ENCODE measurements around the gene UGT2B10.
"Not testable (repeated sequence)": the region's sequence is repeated elsewhere in the genome, so short reads cannot be mapped to it uniquely, and the experiment has no call there.

The UGT2B10 gene

DNA sequence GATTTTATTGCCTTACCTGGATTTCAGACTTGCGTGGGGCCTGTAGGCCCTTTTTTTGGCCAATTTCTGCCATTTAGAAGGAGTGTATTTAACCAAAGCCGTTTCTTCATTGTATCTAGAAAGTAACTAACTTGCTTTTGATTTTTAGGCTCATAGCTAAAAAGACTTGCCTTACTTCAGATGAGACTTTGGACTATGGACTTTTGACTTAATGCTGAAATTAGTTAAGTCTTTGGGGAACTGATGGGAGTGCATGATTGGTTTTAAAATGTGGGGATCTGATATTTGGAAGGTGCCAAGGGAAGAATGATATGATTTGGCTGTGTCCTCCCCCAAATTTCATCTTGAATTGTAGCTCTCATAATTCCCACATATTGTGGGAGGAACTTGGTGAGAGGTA is 7.7 kb upstream of the UGT2B10 start:
- Histone ChIP-seq H3K9me3 (no peaks in the 10 kb centered on the region), H3K27me3 (no peaks in the 10 kb centered on the region), H3K36me3 (no peaks in the 10 kb centered on the region), H3K4me3 (ENCODE audit: low read depth, low read length) (no peak overlapping the region), H3K4me1 (no peaks in the 10 kb centered on the region)
- DNase-seq: no peak
- TF ChIP-seq, protein P1, sequence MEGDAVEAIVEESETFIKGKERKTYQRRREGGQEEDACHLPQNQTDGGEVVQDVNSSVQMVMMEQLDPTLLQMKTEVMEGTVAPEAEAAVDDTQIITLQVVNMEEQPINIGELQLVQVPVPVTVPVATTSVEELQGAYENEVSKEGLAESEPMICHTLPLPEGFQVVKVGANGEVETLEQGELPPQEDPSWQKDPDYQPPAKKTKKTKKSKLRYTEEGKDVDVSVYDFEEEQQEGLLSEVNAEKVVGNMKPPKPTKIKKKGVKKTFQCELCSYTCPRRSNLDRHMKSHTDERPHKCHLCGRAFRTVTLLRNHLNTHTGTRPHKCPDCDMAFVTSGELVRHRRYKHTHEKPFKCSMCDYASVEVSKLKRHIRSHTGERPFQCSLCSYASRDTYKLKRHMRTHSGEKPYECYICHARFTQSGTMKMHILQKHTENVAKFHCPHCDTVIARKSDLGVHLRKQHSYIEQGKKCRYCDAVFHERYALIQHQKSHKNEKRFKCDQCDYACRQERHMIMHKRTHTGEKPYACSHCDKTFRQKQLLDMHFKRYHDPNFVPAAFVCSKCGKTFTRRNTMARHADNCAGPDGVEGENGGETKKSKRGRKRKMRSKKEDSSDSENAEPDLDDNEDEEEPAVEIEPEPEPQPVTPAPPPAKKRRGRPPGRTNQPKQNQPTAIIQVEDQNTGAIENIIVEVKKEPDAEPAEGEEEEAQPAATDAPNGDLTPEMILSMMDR (IDR thresholded peaks at IDR 0.05; ENCODE audit: low read depth, low read length): no peak

DNA sequence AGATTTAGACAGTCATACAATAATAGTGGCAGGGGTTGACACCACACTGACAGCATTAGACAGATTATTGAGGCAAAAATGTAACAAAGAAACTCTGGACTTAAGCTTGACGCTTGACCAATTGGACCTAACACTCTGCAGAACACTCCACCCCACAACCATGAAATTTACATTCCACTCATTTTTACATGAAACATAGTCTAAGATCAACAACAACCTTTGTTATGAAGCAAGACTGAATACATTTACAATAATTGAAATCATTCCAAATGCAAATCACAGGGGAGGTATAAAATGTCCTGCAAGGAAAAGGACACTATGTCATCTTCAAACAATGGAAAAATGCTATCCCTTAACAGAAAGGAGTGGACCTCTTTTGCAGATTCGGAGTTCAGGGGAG is 4.9 kb upstream of the UGT2B10 start:
- H3K4me1 ChIP-seq: no peaks in the 10 kb centered on the region
- no peak overlapping the region for H3K4me3 ChIP-seq (ENCODE audit: low read depth, low read length)
- no peaks in the 10 kb centered on the region for H3K36me3 ChIP-seq
- TF ChIP-seq, protein P1 (IDR thresholded peaks at IDR 0.05; ENCODE audit: low read depth, low read length): no peak
- DNase-seq: no peak
- no peaks in the 10 kb centered on the region for H3K9me3 ChIP-seq
- no peaks in the 10 kb centered on the region for H3K27me3 ChIP-seq

DNA sequence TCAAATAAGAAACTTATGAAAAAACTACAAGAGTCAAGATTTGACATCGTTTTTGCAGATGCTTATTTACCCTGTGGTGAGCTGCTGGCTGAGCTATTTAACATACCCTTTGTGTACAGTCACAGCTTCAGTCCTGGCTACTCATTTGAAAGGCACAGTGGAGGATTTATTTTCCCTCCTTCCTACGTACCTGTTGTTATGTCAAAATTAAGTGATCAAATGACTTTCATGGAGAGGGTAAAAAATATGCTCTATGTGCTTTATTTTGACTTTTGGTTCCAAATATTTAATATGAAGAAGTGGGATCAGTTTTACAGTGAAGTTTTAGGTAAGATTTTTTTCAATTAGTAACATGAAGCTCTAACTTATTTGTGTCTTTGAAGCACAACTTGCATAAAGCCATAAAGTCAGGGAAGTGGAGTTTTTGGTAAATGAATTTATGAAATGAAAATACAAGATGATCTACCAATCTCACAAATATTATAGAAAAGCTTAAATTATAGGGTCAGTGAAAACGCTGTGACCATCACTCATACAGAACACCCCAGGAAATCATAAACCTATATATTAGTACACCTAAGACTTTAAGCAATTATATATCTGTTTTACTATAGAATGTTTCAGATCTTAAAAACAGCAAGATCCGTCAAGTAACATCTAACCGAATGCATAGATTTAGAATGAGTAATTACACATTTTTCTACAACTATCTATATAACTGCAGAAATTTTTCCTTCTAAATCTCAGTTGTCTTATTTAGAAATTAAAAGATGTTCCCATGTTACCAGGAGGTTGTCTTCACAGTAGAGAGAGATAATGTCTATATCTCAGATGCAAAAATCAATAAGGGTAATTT is 844 bp downstream of the UGT2B10 start:
- H3K4me3 ChIP-seq (ENCODE audit: low read depth, low read length); H3K4me1 ChIP-seq; DNase-seq; H3K27me3 ChIP-seq; H3K36me3 ChIP-seq; H3K9me3 ChIP-seq: not testable (repeated sequence)

DNA sequence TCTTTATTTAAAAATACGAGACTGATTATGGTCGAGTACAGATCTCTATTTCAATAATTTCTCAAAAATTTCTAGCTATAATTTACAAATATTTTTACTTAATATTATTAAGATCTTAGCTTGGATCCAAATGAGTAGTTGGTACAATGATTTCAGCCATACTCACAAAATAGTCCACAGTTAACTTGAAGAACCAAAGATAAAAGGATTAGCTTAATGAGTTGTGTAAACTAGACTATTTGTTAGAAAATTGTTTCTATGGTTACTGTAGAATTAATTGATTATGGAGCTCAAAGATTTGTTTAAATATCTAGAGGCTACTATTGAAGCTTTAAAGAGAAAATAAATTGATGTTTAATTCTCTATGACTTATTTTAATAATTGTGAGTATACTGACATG is 1.6 kb downstream of the UGT2B10 start:
- TF ChIP-seq, protein P1 (IDR thresholded peaks at IDR 0.05; ENCODE audit: low read depth, low read length): no peak
- H3K9me3 ChIP-seq: no peaks in the 10 kb centered on the region
- H3K36me3 ChIP-seq: no peaks in the 10 kb centered on the region

DNA sequence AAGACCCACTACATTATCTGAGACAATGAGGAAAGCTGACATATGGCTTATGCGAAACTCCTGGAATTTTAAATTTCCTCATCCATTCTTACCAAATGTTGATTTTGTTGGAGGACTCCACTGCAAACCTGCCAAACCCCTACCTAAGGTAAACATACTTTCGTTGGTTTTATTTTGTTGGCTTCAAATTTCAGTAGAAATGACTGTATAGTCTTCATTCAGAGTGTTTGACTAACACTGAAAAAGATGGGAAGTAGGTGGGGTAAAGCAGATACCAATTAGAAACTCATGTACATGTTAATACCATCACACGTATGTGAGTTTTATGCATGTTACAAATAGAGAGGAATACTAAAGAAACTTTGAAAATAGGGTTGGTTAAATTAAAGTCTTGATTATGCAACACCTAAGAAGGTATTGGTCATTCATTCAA is 2.3 kb downstream of the UGT2B10 start:
- DNase-seq; H3K27me3 ChIP-seq; H3K9me3 ChIP-seq; H3K4me1 ChIP-seq; H3K36me3 ChIP-seq; H3K4me3 ChIP-seq (ENCODE audit: low read depth, low read length): not testable (repeated sequence)

More for the DNA sequence above, 1.6 kb downstream of the UGT2B10 start:
- Histone ChIP-seq H3K4me1 (no peaks in the 10 kb centered on the region), H3K4me3 (ENCODE audit: low read depth, low read length) (no peak overlapping the region), H3K27me3 (no peaks in the 10 kb centered on the region)
- no peak for DNase-seq

DNA sequence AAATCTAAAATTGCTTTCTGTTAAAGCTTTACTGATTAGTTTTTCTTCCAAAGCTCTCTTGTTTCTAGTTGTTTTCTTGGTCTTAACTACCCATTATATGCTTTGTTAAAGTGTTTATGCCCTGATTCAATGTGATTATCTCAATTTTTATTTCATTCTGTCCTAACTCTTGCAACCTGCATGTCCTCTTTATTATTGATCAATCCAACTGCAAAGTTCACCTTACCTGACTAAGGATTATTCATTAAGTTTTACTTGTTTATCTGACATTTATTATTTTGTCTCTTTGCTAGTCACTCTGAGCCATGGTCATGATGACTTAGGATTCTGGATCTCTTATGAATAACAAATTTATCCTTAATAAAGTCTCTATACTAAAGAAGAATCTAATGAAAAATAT is 15.8 kb downstream of the UGT2B10 start:
- H3K36me3 ChIP-seq: no peaks in the 10 kb centered on the region
- H3K4me1 ChIP-seq: no peaks in the 10 kb centered on the region
- H3K9me3 ChIP-seq: no peaks in the 10 kb centered on the region
- TF ChIP-seq, protein P1 (IDR thresholded peaks at IDR 0.05; ENCODE audit: low read depth, low read length): no peak
- H3K4me3 ChIP-seq (ENCODE audit: low read depth, low read length): no peak overlapping the region
- no peaks in the 10 kb centered on the region for H3K27me3 ChIP-seq
- no peak for DNase-seq

DNA sequence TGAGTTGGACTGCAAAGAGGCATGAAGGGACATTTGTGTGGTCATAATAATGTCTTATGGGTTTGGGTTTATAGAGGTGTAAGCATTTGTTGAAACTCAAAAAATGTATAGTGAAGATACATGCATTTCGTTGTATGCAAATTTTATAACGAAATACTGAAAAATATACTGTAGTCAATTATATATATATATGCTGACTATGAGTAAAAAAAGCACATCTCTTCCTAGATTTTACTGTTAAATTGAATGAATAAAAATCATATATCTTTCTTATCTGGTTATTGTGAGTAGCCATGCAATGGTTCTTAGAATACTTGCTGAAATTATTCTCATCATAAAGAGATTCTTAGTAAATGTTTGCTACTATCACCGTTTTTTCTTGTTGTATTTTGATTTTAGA is 34.5 kb downstream of the UGT2B10 start:
- TF ChIP-seq, protein P1 (IDR thresholded peaks at IDR 0.05; ENCODE audit: low read depth, low read length): no peak
- no peaks in the 10 kb centered on the region for H3K4me1 ChIP-seq
- H3K4me3 ChIP-seq (ENCODE audit: low read depth, low read length): no peak overlapping the region
- DNase-seq: no peak
- H3K36me3 ChIP-seq: no peaks in the 10 kb centered on the region
- no peaks in the 10 kb centered on the region for H3K9me3 ChIP-seq
- H3K27me3 ChIP-seq: no peaks in the 10 kb centered on the region

Data from BE2C (cell line).